Mucosa of gallbladder (tissue), 1 donor: ENCODE measurements around the gene SEPTIN3. TPM values are rescaled to one million over a fixed set of nuclear protein-coding genes. Genes with fewer than 3 reads are reported as not detected.

ENCODE experiments used
- DNase-seq: peaks from one replicate; pipeline ENCODE4 v3.0.0-alpha.2; 2020; ENCODE audit warnings: low spot score
- total RNA-seq: library from RNA; stranded (reverse); gene quantifications from one replicate; pipeline ENCODE4 v1.2.1, GENCODE V29; 2021
- donor health status: DM: no; HTN: no; CAD: no.

The SEPTIN3 gene
- total RNA-seq, 1 donor from 2014 or later = 0.60 TPM

- no peak for DNase-seq
Observed at GRCh38 chr22:42018224-42018623, 49.0 kb downstream of the SEPTIN3 start.

Other genes with a start within 250 kb of the SEPTIN3 start
- gene CCDC134, start 168.8 kb upstream of the SEPTIN3 start, total RNA-seq = 10.2 TPM
- gene SREBF2, start 136.3 kb upstream of the SEPTIN3 start, total RNA-seq = 257 TPM
- gene SHISA8, start 54.4 kb upstream of the SEPTIN3 start, total RNA-seq = 1.4 TPM
- 0.55 TPM for gene TNFRSF13C, start 42.6 kb upstream of the SEPTIN3 start, total RNA-seq
- 3.2 TPM for gene CENPM, start 22.3 kb upstream of the SEPTIN3 start, total RNA-seq
- 1.6 TPM for gene WBP2NL, start 29.3 kb downstream of the SEPTIN3 start, total RNA-seq
- 45.0 TPM for gene NAGA, start 101.4 kb downstream of the SEPTIN3 start, total RNA-seq
- 10.3 TPM for gene PHETA2, start 104.8 kb downstream of the SEPTIN3 start, total RNA-seq
- 121 TPM for gene SMDT1, start 110.3 kb downstream of the SEPTIN3 start, total RNA-seq
- gene NDUFA6, start 121.3 kb downstream of the SEPTIN3 start, total RNA-seq = 77.9 TPM
- gene CYP2D6, start 161.4 kb downstream of the SEPTIN3 start, total RNA-seq = 2.7 TPM